Measurements from ENCODE around the gene GRIK4. TPM values are rescaled to one million over a fixed set of nuclear protein-coding genes. Genes with fewer than 3 reads are reported as not detected.

The GRIK4 gene
- polyA plus RNA-seq, 1 donor from 2014 or later = 3.4 TPM

DNA sequence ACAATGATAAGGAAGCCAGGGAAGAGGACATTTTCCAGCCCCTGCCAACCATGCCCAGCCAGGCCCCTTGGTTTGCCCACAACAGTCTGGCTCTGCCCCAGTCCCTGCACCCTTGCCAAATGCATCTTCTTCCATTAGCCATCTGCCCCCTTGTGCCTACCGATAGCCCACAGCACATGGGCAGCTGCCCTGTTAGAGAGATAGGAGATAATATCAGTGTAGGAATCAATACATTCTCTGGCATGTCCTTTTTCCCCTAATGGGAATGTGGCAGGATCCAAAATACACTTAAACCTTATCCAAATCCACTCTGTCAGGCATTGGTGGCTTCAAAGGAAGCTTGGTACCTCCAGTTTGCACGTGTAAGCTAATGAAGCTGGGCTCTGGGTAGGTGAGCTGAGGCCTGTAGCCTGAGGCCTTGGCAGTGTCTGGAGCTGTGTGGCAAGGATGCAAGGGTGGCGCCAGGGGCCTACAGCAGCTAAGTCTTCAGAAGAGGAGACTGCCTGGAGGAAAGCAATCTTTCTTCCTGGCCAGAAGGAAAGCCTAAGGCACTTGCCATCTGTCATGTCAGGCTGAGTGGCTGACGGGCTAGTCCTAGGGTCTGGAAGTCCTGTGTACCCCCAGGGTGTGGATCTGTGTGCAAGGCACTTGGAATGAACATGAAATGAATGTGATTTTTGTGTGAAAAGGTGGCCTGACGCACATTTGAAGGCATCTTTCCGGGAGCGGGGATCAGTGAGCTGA, 348.2 kb downstream of the GRIK4 start:
- no peak overlapping the region for H3K9ac ChIP-seq (ENCODE audit: low read length)
- H3K27ac ChIP-seq (ENCODE audit: low read length) = no peak overlapping the region
- TF ChIP-seq EP300 (conservative IDR thresholded peaks at IDR 0.05; ENCODE audit: poor library complexity, severe bottlenecking) = no peak
- TF ChIP-seq CTCF (IDR thresholded peaks at IDR 0.05; ENCODE audit: poor library complexity, severe bottlenecking) = no peak
- TF ChIP-seq RAD21 (conservative IDR thresholded peaks at IDR 0.05) = no peak
- no peak for TF ChIP-seq EZH2 (IDR thresholded peaks at IDR 0.05; ENCODE audit: borderline replicate concordance, insufficient read depth, low read length, poor library complexity, severe bottlenecking)
- TF ChIP-seq, protein P1, sequence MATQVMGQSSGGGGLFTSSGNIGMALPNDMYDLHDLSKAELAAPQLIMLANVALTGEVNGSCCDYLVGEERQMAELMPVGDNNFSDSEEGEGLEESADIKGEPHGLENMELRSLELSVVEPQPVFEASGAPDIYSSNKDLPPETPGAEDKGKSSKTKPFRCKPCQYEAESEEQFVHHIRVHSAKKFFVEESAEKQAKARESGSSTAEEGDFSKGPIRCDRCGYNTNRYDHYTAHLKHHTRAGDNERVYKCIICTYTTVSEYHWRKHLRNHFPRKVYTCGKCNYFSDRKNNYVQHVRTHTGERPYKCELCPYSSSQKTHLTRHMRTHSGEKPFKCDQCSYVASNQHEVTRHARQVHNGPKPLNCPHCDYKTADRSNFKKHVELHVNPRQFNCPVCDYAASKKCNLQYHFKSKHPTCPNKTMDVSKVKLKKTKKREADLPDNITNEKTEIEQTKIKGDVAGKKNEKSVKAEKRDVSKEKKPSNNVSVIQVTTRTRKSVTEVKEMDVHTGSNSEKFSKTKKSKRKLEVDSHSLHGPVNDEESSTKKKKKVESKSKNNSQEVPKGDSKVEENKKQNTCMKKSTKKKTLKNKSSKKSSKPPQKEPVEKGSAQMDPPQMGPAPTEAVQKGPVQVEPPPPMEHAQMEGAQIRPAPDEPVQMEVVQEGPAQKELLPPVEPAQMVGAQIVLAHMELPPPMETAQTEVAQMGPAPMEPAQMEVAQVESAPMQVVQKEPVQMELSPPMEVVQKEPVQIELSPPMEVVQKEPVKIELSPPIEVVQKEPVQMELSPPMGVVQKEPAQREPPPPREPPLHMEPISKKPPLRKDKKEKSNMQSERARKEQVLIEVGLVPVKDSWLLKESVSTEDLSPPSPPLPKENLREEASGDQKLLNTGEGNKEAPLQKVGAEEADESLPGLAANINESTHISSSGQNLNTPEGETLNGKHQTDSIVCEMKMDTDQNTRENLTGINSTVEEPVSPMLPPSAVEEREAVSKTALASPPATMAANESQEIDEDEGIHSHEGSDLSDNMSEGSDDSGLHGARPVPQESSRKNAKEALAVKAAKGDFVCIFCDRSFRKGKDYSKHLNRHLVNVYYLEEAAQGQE (IDR thresholded peaks at IDR 0.05; ENCODE audit: borderline replicate concordance) = no peak
- no peak for TF ChIP-seq SMC3 (conservative IDR thresholded peaks at IDR 0.05; ENCODE audit: poor library complexity)
- TF ChIP-seq POLR2AphosphoS5 (IDR thresholded peaks at IDR 0.05) = no peak
- no peak for TF ChIP-seq MXI1 (conservative IDR thresholded peaks at IDR 0.05; ENCODE audit: poor library complexity, severe bottlenecking)
- no peak overlapping the region for H3K4me3 ChIP-seq (ENCODE audit: low read length)
- H3K4me2 ChIP-seq (ENCODE audit: low read length) = no peak overlapping the region
- H3K9me3 ChIP-seq (ENCODE audit: low read length) = no peaks in the 10 kb centered on the region
- no peaks in the 10 kb centered on the region for H3K9me2 ChIP-seq (ENCODE audit: insufficient read depth, low read length)
- H3K27me3 ChIP-seq (ENCODE audit: insufficient read depth, low read depth, low read length) = no peaks in the 10 kb centered on the region
- H4K20me1 ChIP-seq (ENCODE audit: insufficient read depth) = no peaks in the 10 kb centered on the region
- H3F3A ChIP-seq (ENCODE audit: insufficient read depth, low read length, poor library complexity, severe bottlenecking) = no peaks in the 10 kb centered on the region
- H2AFZ ChIP-seq (ENCODE audit: low read depth, low read length) = no peak overlapping the region
- H3K79me2 ChIP-seq (replicated peaks; ENCODE audit: insufficient read depth, low read length) = no peaks in the 10 kb centered on the region
- H3K36me3 ChIP-seq (ENCODE audit: insufficient read depth, low read length) = no peaks in the 10 kb centered on the region

DNA sequence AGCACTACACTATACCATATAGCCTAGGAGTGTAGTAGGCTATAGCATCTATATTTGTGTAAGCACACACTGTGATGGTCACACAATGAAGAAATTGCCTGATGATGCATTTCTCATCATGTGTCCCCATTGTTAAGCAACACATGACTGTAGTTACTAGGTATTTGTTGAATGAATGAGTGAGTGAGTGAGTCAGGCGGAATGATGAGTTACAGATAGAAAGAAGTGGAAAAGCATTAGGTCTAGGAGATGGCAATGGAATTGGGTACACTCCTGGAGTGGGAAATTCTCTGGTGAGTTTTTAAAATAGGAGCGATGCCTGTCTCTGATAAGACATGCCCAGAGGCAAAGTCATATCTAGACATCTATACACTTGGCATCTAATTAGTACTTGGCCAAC, 351.8 kb downstream of the GRIK4 start:
- Histone ChIP-seq H3K9me3 (ENCODE audit: low read length) (no peaks in the 10 kb centered on the region), H2AFZ (ENCODE audit: low read depth, low read length) (no peak overlapping the region), H3K79me2 (replicated peaks; ENCODE audit: insufficient read depth, low read length) (no peaks in the 10 kb centered on the region), H3K4me2 (ENCODE audit: low read length) (no peak overlapping the region), H3F3A (ENCODE audit: insufficient read depth, low read length, poor library complexity, severe bottlenecking) (no peaks in the 10 kb centered on the region), H4K20me1 (ENCODE audit: insufficient read depth) (no peaks in the 10 kb centered on the region), H3K36me3 (ENCODE audit: insufficient read depth, low read length) (no peaks in the 10 kb centered on the region), H3K4me3 (ENCODE audit: low read length) (no peak overlapping the region), H3K27ac (ENCODE audit: low read length) (no peak overlapping the region), H3K9ac (ENCODE audit: low read length) (no peak overlapping the region), H3K9me2 (ENCODE audit: insufficient read depth, low read length) (no peaks in the 10 kb centered on the region), H3K27me3 (ENCODE audit: insufficient read depth, low read depth, low read length) (no peaks in the 10 kb centered on the region)
- TF ChIP-seq, protein P1 (IDR thresholded peaks at IDR 0.05; ENCODE audit: borderline replicate concordance) = no peak
- TF ChIP-seq MXI1 (conservative IDR thresholded peaks at IDR 0.05; ENCODE audit: poor library complexity, severe bottlenecking) = no peak
- TF ChIP-seq POLR2AphosphoS5 (IDR thresholded peaks at IDR 0.05) = no peak
- no peak for TF ChIP-seq RAD21 (conservative IDR thresholded peaks at IDR 0.05)
- no peak for TF ChIP-seq SMC3 (conservative IDR thresholded peaks at IDR 0.05; ENCODE audit: poor library complexity)
- TF ChIP-seq TAF1 (IDR thresholded peaks at IDR 0.05; ENCODE audit: low read depth) = no peak
- TF ChIP-seq CTCF (IDR thresholded peaks at IDR 0.05; ENCODE audit: poor library complexity, severe bottlenecking) = no peak

Data from neural cell (in vitro differentiated cells).